Activated T-cell treated with anti-CD3 and anti-CD28 coated beads, Interleukin-2, amount 50 U/mL, for 4 hours (primary cell): ENCODE data around the gene DMD. TPM values are rescaled to one million over a fixed set of nuclear protein-coding genes. Genes with fewer than 3 reads are reported as not detected.
"Not testable (repeated sequence)": the region's sequence is repeated elsewhere in the genome, so short reads cannot be mapped to it uniquely, and the experiment has no call there.

Experiments used
- ATAC-seq, 2 donors: fragments of 200-7000 bp; cut with Tn5 transposase; one replicate each; pipeline ENCODE4 v1.10.0; 2021
- DNase-seq: peaks from one replicate; pipeline ENCODE4 v3.0.0-alpha.2; 2020
- H3K27me3 Mint-ChIP-seq: one replicate; pipeline ENCODE4 v1.8.0; 2021; ENCODE audit warnings: low read depth, mixed read lengths
- H3K36me3 Mint-ChIP-seq: one replicate; pipeline ENCODE4 v1.8.0; 2022; ENCODE audit warnings: mixed read lengths; ENCODE audit not compliant: insufficient read depth
- H3K4me1 Mint-ChIP-seq: one replicate; pipeline ENCODE4 v1.8.0; 2021; ENCODE audit warnings: low read depth, mixed read lengths
- H3K4me3 Mint-ChIP-seq: one replicate; pipeline ENCODE4 v1.8.0; 2021; ENCODE audit warnings: mild to moderate bottlenecking, moderate library complexity, mixed read lengths
- H3K9me3 Mint-ChIP-seq: one replicate; pipeline ENCODE4 v1.8.0; 2021; ENCODE audit warnings: mixed read lengths
- total RNA-seq, 3 donors: library from RNA; stranded (reverse); gene quantifications; one replicate each; pipeline ENCODE4 v1.2.1, GENCODE V29; 2021

Gene DMD
- total RNA-seq, 3 donors from 2014 or later, result 0.29 to 1.4 (median 0.40) TPM

- Mint-ChIP-seq H3K4me3 (no peak overlapping the region), H3K36me3 (no peaks in the 10 kb centered on the region), H3K9me3 (no peaks in the 10 kb centered on the region), H3K27me3 (no peaks in the 10 kb centered on the region), H3K4me1 (no peaks in the 10 kb centered on the region)
- ATAC-seq (no peak), DNase-seq (no peak)
These were observed 78.8 kb downstream of the DMD start for GRCh38 chrX:33132569-33132968.

DNA sequence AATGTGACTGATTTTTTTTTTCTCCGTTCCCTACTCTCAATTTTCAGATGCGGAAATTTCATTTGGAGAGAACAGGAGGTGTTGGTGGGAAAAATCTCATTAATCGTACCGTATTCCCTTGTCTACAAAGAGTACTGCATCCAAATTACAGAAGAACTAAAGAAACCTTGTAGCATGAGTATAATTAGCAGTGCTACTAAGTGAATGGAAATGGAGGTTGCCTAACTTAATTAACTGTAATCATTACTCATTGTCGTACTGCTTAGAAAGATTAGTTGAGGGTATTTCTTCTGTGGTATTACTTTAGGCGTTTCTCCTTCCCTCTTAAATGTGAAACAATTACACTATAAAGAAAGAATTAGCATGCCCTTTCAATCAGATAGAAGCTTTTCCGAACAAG is 81.7 kb downstream of the DMD start:
- DNase-seq (no peak), ATAC-seq (no peak)
- Mint-ChIP-seq H3K4me3 (no peak overlapping the region), H3K36me3 (no peaks in the 10 kb centered on the region), H3K4me1 (no peaks in the 10 kb centered on the region), H3K27me3 (no peaks in the 10 kb centered on the region), H3K9me3 (no peaks in the 10 kb centered on the region)

GRCh38 chrX:33128048-33128805 is 83.1 kb downstream of the DMD start:
- H3K27me3 Mint-ChIP-seq, result no peaks in the 10 kb centered on the region
- no peaks in the 10 kb centered on the region for H3K4me1 Mint-ChIP-seq
- no peaks in the 10 kb centered on the region for H3K36me3 Mint-ChIP-seq
- DNase-seq (no peak), ATAC-seq (no peak)
- no peak overlapping the region for H3K4me3 Mint-ChIP-seq
- no peaks in the 10 kb centered on the region for H3K9me3 Mint-ChIP-seq

DNA sequence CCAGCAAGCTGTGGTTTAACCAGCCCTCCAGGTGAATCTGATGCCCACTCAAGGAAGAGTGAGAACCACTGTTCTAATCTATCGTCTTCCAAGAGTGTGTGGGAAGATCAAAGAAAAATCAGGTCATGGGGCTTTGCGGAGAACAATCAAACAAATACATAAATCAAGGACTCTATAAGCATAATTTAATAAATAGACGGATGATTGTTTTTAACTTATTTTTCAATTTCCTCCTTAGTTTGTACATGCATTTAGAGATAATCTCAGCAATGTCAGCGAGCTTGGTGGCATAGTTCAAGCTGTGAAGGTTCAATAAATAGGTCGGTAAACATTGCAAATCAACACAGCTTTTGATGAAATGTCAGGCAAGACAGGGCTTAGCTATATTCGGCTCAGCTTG is 84.9 kb downstream of the DMD start:
- H3K9me3 Mint-ChIP-seq, result no peaks in the 10 kb centered on the region
- ATAC-seq (no peak), DNase-seq (no peak)
- no peaks in the 10 kb centered on the region for H3K36me3 Mint-ChIP-seq
- H3K4me1 Mint-ChIP-seq, result no peaks in the 10 kb centered on the region
- H3K4me3 Mint-ChIP-seq, result no peak overlapping the region
- H3K27me3 Mint-ChIP-seq, result no peaks in the 10 kb centered on the region

- Mint-ChIP-seq H3K4me3 (no peak overlapping the region), H3K4me1 (no peaks in the 10 kb centered on the region), H3K36me3 (no peaks in the 10 kb centered on the region), H3K27me3 (no peaks in the 10 kb centered on the region), H3K9me3 (no peaks in the 10 kb centered on the region)
- no peak for DNase-seq
- no peak for ATAC-seq
These were observed 101.5 kb downstream of the DMD start for GRCh38 chrX:33109858-33110257.

DNA sequence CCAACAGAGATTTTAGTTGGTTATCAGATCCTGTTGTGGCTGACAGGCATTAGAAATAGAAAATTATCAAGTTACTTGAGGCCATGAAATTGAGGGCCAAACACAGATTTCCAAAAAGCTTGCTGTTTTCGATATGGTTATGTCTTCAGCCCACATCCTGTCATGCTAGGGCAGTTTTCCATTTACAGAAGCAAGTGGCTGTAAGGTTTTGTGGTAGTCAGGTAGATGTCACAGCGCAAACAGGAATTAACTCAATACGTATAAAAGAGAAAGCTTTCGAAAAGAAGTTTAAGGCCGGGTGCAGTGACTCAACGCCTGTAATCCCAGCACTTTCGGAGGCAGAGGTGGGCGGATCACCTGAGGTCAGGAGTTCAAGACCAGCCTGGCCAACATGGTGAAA is 104.6 kb downstream of the DMD start:
- Mint-ChIP-seq H3K4me1 (no peaks in the 10 kb centered on the region), H3K4me3 (no peak overlapping the region), H3K9me3 (no peaks in the 10 kb centered on the region), H3K36me3 (no peaks in the 10 kb centered on the region), H3K27me3 (no peaks in the 10 kb centered on the region)
- ATAC-seq (no peak), DNase-seq (no peak)

DNA sequence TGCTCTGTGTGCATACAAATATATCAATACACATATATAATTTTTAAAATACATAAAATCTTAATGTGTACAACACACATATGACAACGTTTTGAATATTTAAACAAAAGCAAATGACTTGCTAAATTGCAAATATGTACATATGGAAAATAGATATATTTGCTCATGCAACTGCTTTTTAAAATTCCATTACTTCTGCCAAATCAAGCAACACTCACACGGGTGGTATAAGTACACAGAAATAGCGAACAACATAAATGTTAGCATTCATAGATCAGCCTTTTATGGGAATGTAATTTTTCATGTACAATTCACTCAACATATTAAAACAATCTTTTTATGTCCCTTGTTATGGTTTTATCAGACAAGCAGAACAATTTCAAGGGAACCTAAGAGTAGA is 116.3 kb downstream of the DMD start:
- Mint-ChIP-seq H3K9me3 (no peaks in the 10 kb centered on the region), H3K36me3 (no peaks in the 10 kb centered on the region), H3K4me3 (no peak overlapping the region), H3K4me1 (no peaks in the 10 kb centered on the region), H3K27me3 (no peaks in the 10 kb centered on the region)
- ATAC-seq (no peak), DNase-seq (no peak)

DNA sequence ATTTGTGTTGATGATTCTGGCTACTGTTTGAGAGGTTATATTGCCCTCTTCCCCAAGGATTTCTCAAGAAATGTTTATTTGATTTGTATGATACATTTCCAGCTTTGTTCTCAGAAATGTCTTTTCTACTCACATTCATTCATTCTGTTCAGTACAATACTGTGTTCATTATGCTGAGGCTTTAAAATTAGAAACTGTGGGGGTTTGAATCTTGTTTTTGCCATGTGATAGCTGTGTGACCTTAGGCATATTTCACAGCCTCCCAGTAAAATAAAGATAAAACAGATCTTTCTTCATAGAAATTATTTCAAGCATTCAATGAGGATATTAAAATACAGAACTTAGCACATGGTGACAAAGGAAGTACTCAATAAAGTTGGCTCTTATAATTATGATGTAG is 123.9 kb downstream of the DMD start:
- H3K36me3 Mint-ChIP-seq, result no peaks in the 10 kb centered on the region

GRCh38 chrX:33086886-33087285 is 124.5 kb downstream of the DMD start:
- no peak for ATAC-seq
- Mint-ChIP-seq H3K9me3 (no peaks in the 10 kb centered on the region), H3K4me3 (no peak overlapping the region), H3K36me3 (no peaks in the 10 kb centered on the region), H3K4me1 (no peaks in the 10 kb centered on the region), H3K27me3 (no peaks in the 10 kb centered on the region)
- no peak for DNase-seq

More for the DNA sequence above, 123.9 kb downstream of the DMD start:
- H3K4me1 Mint-ChIP-seq, result no peaks in the 10 kb centered on the region
- DNase-seq, result no peak
- no peak overlapping the region for H3K4me3 Mint-ChIP-seq
- ATAC-seq, result no peak
- H3K9me3 Mint-ChIP-seq, result no peaks in the 10 kb centered on the region
- H3K27me3 Mint-ChIP-seq, result no peaks in the 10 kb centered on the region

DNA sequence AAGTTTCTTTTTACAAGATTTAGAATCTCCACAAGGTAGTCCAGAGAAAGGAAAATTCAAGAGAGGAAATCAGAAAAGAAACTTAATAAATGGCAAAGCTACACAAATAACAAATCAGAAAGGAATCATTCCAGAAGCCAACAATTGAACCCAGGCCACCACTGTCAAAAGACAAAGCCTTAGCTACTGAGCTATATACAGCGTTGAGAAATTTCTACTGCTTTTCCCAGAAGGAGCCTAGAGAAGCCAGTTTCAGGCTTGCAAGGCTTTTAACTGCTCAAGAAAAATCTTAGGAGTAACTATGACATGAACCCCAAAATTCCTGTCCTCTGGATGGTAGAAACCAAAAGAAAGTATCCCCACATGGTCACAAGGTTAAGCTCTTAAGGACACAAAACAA is 129.0 kb downstream of the DMD start:
- H3K36me3 Mint-ChIP-seq, result no peaks in the 10 kb centered on the region
- DNase-seq (no peak), ATAC-seq (no peak)
- no peaks in the 10 kb centered on the region for H3K27me3 Mint-ChIP-seq
- no peak overlapping the region for H3K4me3 Mint-ChIP-seq
- no peaks in the 10 kb centered on the region for H3K4me1 Mint-ChIP-seq
- no peaks in the 10 kb centered on the region for H3K9me3 Mint-ChIP-seq

DNA sequence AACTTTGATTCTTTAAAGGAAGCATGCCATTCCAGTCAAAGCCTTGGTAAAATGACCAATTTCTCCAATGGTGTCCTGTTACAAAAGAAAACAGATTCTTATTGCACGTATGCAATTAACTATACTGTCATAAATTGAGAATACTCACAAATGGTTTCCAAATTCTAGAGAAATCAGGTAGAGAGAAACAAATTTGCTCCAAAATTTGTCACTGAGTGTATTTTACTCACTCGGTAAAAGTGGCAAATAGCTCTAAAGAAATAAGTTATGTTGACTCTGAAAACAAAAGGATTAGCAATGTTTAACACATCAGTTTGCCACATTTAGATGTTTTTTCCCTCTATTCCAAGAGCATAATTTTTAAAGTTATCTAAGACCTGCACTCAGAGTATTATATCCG is 133.1 kb downstream of the DMD start:
- Mint-ChIP-seq H3K27me3 (no peaks in the 10 kb centered on the region), H3K9me3 (no peaks in the 10 kb centered on the region), H3K4me3 (no peak overlapping the region), H3K36me3 (no peaks in the 10 kb centered on the region), H3K4me1 (no peaks in the 10 kb centered on the region)
- no peak for DNase-seq
- no peak for ATAC-seq

DNA sequence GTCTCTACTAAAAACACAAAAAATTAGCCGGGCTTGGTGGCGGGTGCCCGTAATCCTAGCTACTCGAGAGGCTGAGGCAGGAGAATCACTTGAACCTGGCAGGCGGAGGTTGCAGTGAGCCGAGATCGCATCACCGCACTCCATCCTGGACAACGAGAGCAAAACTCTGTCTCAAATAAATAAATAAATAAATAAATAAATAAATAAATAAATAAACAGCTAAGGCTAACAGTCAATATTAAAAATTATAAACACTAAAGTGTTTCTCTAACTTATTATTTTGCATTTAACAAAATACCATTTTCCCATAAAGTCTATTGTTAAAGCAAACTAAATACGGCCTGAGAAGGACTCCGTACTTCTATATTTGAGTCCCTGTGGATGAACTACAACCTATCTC is 137.7 kb downstream of the DMD start:
- H3K27me3 Mint-ChIP-seq, ATAC-seq, H3K9me3 Mint-ChIP-seq, H3K36me3 Mint-ChIP-seq, H3K4me1 Mint-ChIP-seq, DNase-seq, H3K4me3 Mint-ChIP-seq: not testable (repeated sequence)

DNA sequence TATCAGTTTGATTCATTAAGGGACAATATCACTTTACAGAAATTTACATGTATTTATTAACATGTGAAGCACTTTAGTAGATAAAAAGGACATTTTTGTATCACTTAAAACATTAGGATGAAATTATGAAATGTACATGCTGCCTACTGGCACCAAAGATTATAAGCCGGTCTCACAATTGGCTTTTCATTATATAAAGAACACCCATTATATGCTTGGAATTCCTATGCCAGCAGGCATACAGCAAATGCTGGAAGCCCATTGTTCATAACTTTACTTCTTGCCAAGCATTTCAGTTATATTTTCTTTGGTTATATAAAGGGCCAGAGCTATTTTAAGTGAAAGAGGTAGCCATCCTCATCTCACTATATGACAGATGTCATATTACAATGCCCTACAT is 145.9 kb downstream of the DMD start:
- no peaks in the 10 kb centered on the region for H3K4me1 Mint-ChIP-seq
- H3K9me3 Mint-ChIP-seq, result peaks cover 6% of the 10 kb centered on the region
- no peak overlapping the region for H3K4me3 Mint-ChIP-seq
- no peak for ATAC-seq
- H3K36me3 Mint-ChIP-seq, result no peaks in the 10 kb centered on the region
- DNase-seq, result no peak
- no peaks in the 10 kb centered on the region for H3K27me3 Mint-ChIP-seq

- H3K4me1 Mint-ChIP-seq, result no peaks in the 10 kb centered on the region
These were observed 149.3 kb downstream of the DMD start for GRCh38 chrX:33062041-33062440.

DNA sequence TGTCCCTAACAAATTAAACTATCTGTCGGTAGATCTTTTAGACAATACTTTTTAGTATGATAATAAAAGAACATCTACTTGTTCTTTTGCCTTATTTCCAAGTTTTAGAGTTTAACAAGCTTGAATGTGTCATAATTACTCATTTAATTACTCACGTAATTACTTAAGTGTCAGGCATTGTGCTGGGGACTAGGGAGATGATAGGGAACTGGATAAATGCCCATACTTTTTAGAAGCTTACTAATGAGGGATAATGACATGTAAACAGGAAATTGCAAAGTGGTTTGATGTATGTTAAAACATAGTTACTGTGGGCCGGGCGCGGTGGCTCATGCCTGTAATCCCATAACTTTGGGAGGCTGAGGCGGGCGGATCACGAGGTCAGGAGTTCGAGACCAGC is 158.3 kb downstream of the DMD start:
- H3K36me3 Mint-ChIP-seq, result no peaks in the 10 kb centered on the region
- H3K9me3 Mint-ChIP-seq, result peaks cover 4% of the 10 kb centered on the region
- ATAC-seq (no peak), DNase-seq (no peak)
- no peak overlapping the region for H3K4me3 Mint-ChIP-seq
- H3K27me3 Mint-ChIP-seq, result no peaks in the 10 kb centered on the region
- H3K4me1 Mint-ChIP-seq, result no peaks in the 10 kb centered on the region

More at GRCh38 chrX:33062041-33062440, 149.3 kb downstream of the DMD start:
- H3K4me3 Mint-ChIP-seq, result no peak overlapping the region
- ATAC-seq (no peak), DNase-seq (no peak)
- peaks cover 5% of the 10 kb centered on the region for H3K9me3 Mint-ChIP-seq
- no peaks in the 10 kb centered on the region for H3K36me3 Mint-ChIP-seq
- H3K27me3 Mint-ChIP-seq, result no peaks in the 10 kb centered on the region

GRCh38 chrX:33045882-33046281 is 165.5 kb downstream of the DMD start:
- H3K9me3 Mint-ChIP-seq, result no peaks in the 10 kb centered on the region
- no peak for DNase-seq
- H3K4me3 Mint-ChIP-seq, result no peak overlapping the region
- no peak for ATAC-seq
- no peaks in the 10 kb centered on the region for H3K4me1 Mint-ChIP-seq
- no peaks in the 10 kb centered on the region for H3K36me3 Mint-ChIP-seq
- no peaks in the 10 kb centered on the region for H3K27me3 Mint-ChIP-seq
